PC-9 (cell line): ENCODE data around the gene SLAMF8.

Experiments used
- CTCF ChIP-seq: fragments of 200-600 bp; sonication (generic); conservative IDR thresholded peaks from 2 replicates; pipeline ENCODE4 v1.6.1; 2017; ENCODE audit warnings: mixed run types, antibody characterized with exemption, mild to moderate bottlenecking, moderate library complexity
- EZH2 ChIP-seq: fragments of 200-600 bp; sonication (generic); IDR thresholded peaks from 2 replicates; pipeline ENCODE4 v1.8.0; 2017; ENCODE audit warnings: antibody characterized with exemption, low read depth

- TF ChIP-seq CTCF = no peak
- no peak for TF ChIP-seq EZH2
Measured at GRCh38 chr1:159830722-159831121, 4.0 kb downstream of the SLAMF8 start.
